Endodermal cell (in vitro differentiated cells): ENCODE results near the gene IGFBP2. TPM values are rescaled to one million over a fixed set of nuclear protein-coding genes. Genes with fewer than 3 reads are reported as not detected.

Experiments used
- DNase-seq: peaks from one replicate; pipeline ENCODE4 v3.0.0-alpha.2; 2017
- H3K27ac ChIP-seq: 2 replicates; pipeline ENCODE4 v1.5.1; 2013; ENCODE audit warnings: mild to moderate bottlenecking, low read depth, low read length, moderate library complexity
- H3K27me3 ChIP-seq: 2 replicates; pipeline ENCODE4 v1.6.1; 2013; ENCODE audit warnings: mild to moderate bottlenecking, low read length, moderate library complexity; ENCODE audit not compliant: insufficient read depth, control insufficient read depth, poor library complexity, severe bottlenecking
- H3K36me3 ChIP-seq: 2 replicates; pipeline ENCODE4 v1.7.0; 2013; ENCODE audit warnings: mild to moderate bottlenecking, low read length, moderate library complexity; ENCODE audit not compliant: control insufficient read depth, insufficient read depth
- H3K4me1 ChIP-seq: one replicate; pipeline ENCODE4 v1.7.0; 2013; ENCODE audit warnings: low read length; ENCODE audit not compliant: control insufficient read depth, insufficient read depth
- H3K4me3 ChIP-seq: 2 replicates; pipeline ENCODE4 v1.5.1; 2013; ENCODE audit warnings: mild to moderate bottlenecking, low read length, moderate library complexity
- H3K9ac ChIP-seq: 2 replicates; pipeline ENCODE4 v1.6.1; 2013; ENCODE audit warnings: mild to moderate bottlenecking, low read length, moderate library complexity; ENCODE audit not compliant: poor library complexity, severe bottlenecking; ENCODE audit errors: extremely low read depth
- H3K9me3 ChIP-seq: 2 replicates; pipeline ENCODE4 v1.6.1; 2013; ENCODE audit warnings: mild to moderate bottlenecking, low read length, moderate library complexity; ENCODE audit not compliant: control insufficient read depth
- H3K27ac Mint-ChIP-seq: 2 replicates; pipeline ENCODE4 v1.8.0; 2020; ENCODE audit warnings: mixed read lengths
- H3K27me3 Mint-ChIP-seq: 2 replicates; pipeline ENCODE4 v1.8.0; 2021; ENCODE audit warnings: mild to moderate bottlenecking, mixed read lengths; ENCODE audit not compliant: insufficient read depth
- H3K36me3 Mint-ChIP-seq: 2 replicates; pipeline ENCODE4 v1.8.0; 2020; ENCODE audit warnings: low read depth, mixed read lengths
- H3K4me1 Mint-ChIP-seq: 2 replicates; pipeline ENCODE4 v1.8.0; 2020; ENCODE audit warnings: mixed read lengths
- H3K4me3 Mint-ChIP-seq: 2 replicates; pipeline ENCODE4 v1.8.0; 2020; ENCODE audit warnings: mild to moderate bottlenecking, moderate library complexity, mixed read lengths
- H3K9me3 Mint-ChIP-seq: 2 replicates; pipeline ENCODE4 v1.8.0; 2020; ENCODE audit warnings: mild to moderate bottlenecking, mixed read lengths
- CTCF ChIP-seq: fragments of 200-600 bp; sonication (generic); conservative IDR thresholded peaks from 2 replicates; pipeline ENCODE4 v1.5.0; 2021; ENCODE audit warnings: antibody characterized with exemption, mild to moderate bottlenecking
- WGBS, 2 experiments: methylation state at CpG; one replicate each; pipeline versions ENCODE4 v1.1.5 to v1.1.7; 2013; ENCODE audit warnings: missing lambda C conversion rate in 2 of 2, mixed read lengths in 1 of 2; ENCODE audit not compliant: insufficient coverage in 1 of 2, insufficient read length in 1 of 2; 5-methylcytosine and 5-hydroxymethylcytosine counted together
- total RNA-seq, 2 donors: library from RNA; stranded (reverse); fragmentation: NEBNext Ultra II Directional in 1 of 2; extraction: Animal tissue kit (Norgen Biotek cat#: 25700) in 1 of 2; gene quantifications; 2 replicates in 1 of 2; 3 replicates in 1 of 2; pipeline ENCODE4 v1.2.1, GENCODE V29; 2021

Gene IGFBP2
- total RNA-seq, 2 donors from 2014 or later: 80.8 to 313 TPM

GRCh38 chr2:216585441-216585840, 47.8 kb upstream of the IGFBP2 start:
- H3K27ac Mint-ChIP-seq: no peak overlapping the region

GRCh38 chr2:216588861-216589710, 44.1 kb upstream of the IGFBP2 start:
- peaks cover 5% of the 10 kb centered on the region for H3K4me1 Mint-ChIP-seq
- no peak overlapping the region for H3K9ac ChIP-seq

More at GRCh38 chr2:216585441-216585840, 47.8 kb upstream of the IGFBP2 start:
- H3K36me3 ChIP-seq: no peaks in the 10 kb centered on the region
- DNase-seq: no peak
- Mint-ChIP-seq H3K4me1 (peaks cover 5% of the 10 kb centered on the region), H3K36me3 (no peaks in the 10 kb centered on the region), H3K27me3 (no peaks in the 10 kb centered on the region), H3K4me3 (no peak overlapping the region), H3K9me3 (peaks cover 3% of the 10 kb centered on the region)
- 90% methylated on average over 1 of the region's 1 CpG; no CpG with 5 or more reads in 1 of the 2 experiments for WGBS, 2 experiments
- H3K27me3 ChIP-seq: no peaks in the 10 kb centered on the region
- no peak overlapping the region for H3K4me3 ChIP-seq
- no peaks in the 10 kb centered on the region for H3K9me3 ChIP-seq
- no peak for TF ChIP-seq CTCF
- H3K4me1 ChIP-seq: no peaks in the 10 kb centered on the region
- H3K9ac ChIP-seq: no peak overlapping the region
- no peak overlapping the region for H3K27ac ChIP-seq

GRCh38 chr2:216589791-216590190, 43.4 kb upstream of the IGFBP2 start:
- Mint-ChIP-seq H3K27ac (no peak overlapping the region), H3K36me3 (no peaks in the 10 kb centered on the region), H3K4me1 (no peaks in the 10 kb centered on the region), H3K9me3 (peaks cover 3% of the 10 kb centered on the region), H3K27me3 (no peaks in the 10 kb centered on the region), H3K4me3 (no peak overlapping the region)
- DNase-seq: no peak
- H3K9me3 ChIP-seq: no peaks in the 10 kb centered on the region
- H3K4me3 ChIP-seq: no peak overlapping the region
- no peaks in the 10 kb centered on the region for H3K36me3 ChIP-seq
- no peak overlapping the region for H3K9ac ChIP-seq
- H3K4me1 ChIP-seq: no peaks in the 10 kb centered on the region
- H3K27ac ChIP-seq: no peak overlapping the region
- 90 to 100% methylated on average over 1 of the region's 1 CpG for WGBS, 2 experiments
- TF ChIP-seq CTCF: no peak
- H3K27me3 ChIP-seq: no peaks in the 10 kb centered on the region

More at GRCh38 chr2:216588861-216589710, 44.1 kb upstream of the IGFBP2 start:
- H3K9me3 ChIP-seq: no peaks in the 10 kb centered on the region
- no peak overlapping the region for H3K4me3 ChIP-seq
- DNase-seq: no peak
- no peaks in the 10 kb centered on the region for H3K27me3 Mint-ChIP-seq
- no peak overlapping the region for H3K27ac ChIP-seq
- no peak overlapping the region for H3K4me3 Mint-ChIP-seq
- no peaks in the 10 kb centered on the region for H3K36me3 ChIP-seq
- H3K36me3 Mint-ChIP-seq: no peaks in the 10 kb centered on the region
- H3K9me3 Mint-ChIP-seq: peaks cover 3% of the 10 kb centered on the region
- no peaks in the 10 kb centered on the region for H3K27me3 ChIP-seq
- H3K27ac Mint-ChIP-seq: no peak overlapping the region
- 77 to 81% methylated on average over 7 to 10 of the region's 10 CpGs for WGBS, 2 experiments
- TF ChIP-seq CTCF: no peak
- H3K4me1 ChIP-seq: no peaks in the 10 kb centered on the region
